PFSK-1 (cell line): ENCODE results near the gene TPPP3.

Experiments used
- POLR2AphosphoS5 ChIP-seq: IDR thresholded peaks from 2 replicates; pipeline ENCODE4 v1.6.1; 2012; ENCODE audit warnings: low read depth, mild to moderate bottlenecking, control low read depth, low read length, moderate library complexity
- SIN3A ChIP-seq: IDR thresholded peaks from 2 replicates; pipeline ENCODE4 v1.6.1; 2012; ENCODE audit warnings: mild to moderate bottlenecking, low read length, moderate library complexity, borderline replicate concordance; ENCODE audit not compliant: insufficient read depth
- TAF1 ChIP-seq: IDR thresholded peaks from 2 replicates; pipeline ENCODE4 v1.6.1; 2012; ENCODE audit warnings: low read length, control low read depth, borderline replicate concordance; ENCODE audit not compliant: insufficient read depth
- TF ChIP-seq, protein P1 (sequence below), 2 experiments: IDR thresholded peaks; 2 replicates each; pipeline versions ENCODE4 v1.6.1 to v1.8.0; 2011 to 2012; ENCODE audit warnings: low read depth in 2 of 2, low read length in 2 of 2, control low read depth in 1 of 2, inconsistent platforms in 1 of 2, mild to moderate bottlenecking in 1 of 2, moderate library complexity in 1 of 2; ENCODE audit not compliant: insufficient read depth in 1 of 2

DNA sequence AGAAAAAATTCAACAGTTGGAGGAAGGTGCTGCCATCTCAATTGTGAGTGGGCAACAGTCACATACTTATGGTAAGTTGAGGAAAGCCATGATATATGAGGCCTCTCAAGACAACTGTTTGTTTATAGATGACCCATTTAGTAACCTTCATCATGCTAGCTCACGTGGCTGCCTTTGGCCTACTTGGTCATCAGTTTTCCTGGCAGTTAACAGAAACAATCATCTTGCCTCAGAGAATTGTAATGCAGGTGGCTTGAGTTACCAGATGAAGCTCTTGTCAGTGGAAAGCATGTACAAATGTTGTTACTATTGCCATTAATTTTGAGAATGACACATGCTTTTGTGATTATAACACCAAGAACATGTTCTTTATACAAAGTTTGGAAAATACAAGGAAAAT is 14.7 kb downstream of the TPPP3 start:
- no peak for TF ChIP-seq TAF1
- TF ChIP-seq SIN3A = no peak
- TF ChIP-seq, protein P1, sequence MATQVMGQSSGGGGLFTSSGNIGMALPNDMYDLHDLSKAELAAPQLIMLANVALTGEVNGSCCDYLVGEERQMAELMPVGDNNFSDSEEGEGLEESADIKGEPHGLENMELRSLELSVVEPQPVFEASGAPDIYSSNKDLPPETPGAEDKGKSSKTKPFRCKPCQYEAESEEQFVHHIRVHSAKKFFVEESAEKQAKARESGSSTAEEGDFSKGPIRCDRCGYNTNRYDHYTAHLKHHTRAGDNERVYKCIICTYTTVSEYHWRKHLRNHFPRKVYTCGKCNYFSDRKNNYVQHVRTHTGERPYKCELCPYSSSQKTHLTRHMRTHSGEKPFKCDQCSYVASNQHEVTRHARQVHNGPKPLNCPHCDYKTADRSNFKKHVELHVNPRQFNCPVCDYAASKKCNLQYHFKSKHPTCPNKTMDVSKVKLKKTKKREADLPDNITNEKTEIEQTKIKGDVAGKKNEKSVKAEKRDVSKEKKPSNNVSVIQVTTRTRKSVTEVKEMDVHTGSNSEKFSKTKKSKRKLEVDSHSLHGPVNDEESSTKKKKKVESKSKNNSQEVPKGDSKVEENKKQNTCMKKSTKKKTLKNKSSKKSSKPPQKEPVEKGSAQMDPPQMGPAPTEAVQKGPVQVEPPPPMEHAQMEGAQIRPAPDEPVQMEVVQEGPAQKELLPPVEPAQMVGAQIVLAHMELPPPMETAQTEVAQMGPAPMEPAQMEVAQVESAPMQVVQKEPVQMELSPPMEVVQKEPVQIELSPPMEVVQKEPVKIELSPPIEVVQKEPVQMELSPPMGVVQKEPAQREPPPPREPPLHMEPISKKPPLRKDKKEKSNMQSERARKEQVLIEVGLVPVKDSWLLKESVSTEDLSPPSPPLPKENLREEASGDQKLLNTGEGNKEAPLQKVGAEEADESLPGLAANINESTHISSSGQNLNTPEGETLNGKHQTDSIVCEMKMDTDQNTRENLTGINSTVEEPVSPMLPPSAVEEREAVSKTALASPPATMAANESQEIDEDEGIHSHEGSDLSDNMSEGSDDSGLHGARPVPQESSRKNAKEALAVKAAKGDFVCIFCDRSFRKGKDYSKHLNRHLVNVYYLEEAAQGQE (IDR thresholded peaks at IDR 0.05; ENCODE audit: insufficient read depth in 1 of 2, low read depth in 2 of 2, low read length in 2 of 2) = no peak
- TF ChIP-seq POLR2AphosphoS5 = no peak
